NCI-H510A treated with DMSO at 0.1 percent for 48 hours (cell line): ENCODE results near the gene TMEM132C.

Experiments
- DNase-seq: peaks from one replicate; lab custom pipeline; 2025; lab: John Stamatoyannopoulos, UW

TMEM132C gene

DNA sequence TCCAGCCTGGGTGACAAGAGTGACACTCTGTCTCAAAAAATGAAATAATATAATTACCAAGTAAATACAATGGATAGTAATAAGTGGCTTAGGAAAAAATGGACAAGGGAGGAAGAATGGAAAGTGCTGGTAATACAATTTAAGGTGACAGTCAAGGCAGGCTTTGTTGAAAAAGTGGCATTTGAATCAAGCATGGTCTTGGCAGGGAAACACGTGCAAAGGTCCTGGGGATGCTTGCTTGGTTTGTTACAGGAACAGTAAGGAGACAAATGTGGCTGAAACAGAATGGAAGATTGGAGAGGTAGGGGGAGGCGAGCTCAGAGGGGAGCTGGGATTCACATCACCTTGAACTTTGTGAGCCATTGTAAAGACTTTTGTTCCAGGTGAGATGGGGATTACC, 153.2 kb downstream of the TMEM132C start:
- DNase-seq: no peak

DNA sequence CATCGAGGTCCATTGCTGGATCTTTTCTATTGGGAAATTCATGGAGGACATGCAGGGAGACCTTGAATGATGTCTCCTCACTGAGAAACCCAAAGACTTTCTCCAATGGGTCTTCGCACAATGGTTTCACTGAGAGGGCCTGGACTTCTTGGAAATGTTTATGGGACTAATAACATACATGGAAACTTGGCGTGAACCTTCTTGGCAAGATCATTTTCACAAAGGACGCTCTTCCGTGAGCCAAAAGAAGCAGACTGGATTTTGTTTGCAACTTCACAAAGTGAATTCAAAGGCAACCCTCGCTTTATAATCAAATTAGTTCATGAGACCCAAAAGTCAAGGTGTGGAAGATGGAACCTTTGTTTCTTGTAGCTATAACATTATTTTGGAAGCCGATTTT, 154.4 kb downstream of the TMEM132C start:
- DNase-seq: no peak

DNA sequence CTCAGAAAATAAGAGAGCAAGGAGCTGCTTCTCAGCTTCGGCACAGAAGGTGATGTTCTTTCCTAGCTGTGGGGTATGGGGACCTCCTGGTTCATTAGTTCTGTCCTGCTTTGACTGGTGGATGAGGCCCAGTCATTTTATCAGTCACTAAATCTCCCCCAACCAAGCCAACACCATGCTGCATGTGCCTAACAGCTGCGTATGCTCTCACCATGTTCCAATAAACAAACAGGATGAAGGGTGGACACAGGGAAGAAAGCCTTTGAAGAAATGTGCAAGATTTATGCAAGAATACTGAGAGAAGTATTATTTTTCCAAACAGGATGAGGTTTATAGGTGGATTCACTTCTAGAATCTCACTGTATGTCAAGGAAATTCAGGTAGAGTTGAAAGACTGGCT, 156.2 kb downstream of the TMEM132C start:
- DNase-seq: no peak

DNA sequence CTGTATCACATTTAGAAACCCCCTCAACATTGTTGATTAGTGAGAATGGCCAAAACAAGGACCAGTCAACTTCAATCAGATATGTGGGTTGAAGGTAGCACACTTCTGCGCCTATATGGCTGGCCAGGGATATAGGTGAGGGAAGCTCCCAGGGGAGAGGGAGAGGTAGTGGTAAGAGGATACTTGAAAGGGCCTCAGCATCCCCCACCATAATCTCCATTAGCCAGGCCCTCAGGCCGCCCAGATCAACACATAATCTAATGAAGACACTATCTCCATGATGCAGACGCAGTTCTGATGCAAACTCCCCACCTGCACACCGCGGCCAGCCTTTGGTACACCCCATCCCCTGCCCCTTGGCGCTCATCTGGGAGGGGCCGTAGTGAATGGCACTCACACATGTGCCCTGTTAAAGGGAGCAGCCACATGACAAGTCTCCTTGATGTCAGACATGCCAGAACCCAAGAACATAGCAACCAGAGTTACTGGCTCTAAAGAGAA, 158.0 kb downstream of the TMEM132C start:
- DNase-seq: no peak

DNA sequence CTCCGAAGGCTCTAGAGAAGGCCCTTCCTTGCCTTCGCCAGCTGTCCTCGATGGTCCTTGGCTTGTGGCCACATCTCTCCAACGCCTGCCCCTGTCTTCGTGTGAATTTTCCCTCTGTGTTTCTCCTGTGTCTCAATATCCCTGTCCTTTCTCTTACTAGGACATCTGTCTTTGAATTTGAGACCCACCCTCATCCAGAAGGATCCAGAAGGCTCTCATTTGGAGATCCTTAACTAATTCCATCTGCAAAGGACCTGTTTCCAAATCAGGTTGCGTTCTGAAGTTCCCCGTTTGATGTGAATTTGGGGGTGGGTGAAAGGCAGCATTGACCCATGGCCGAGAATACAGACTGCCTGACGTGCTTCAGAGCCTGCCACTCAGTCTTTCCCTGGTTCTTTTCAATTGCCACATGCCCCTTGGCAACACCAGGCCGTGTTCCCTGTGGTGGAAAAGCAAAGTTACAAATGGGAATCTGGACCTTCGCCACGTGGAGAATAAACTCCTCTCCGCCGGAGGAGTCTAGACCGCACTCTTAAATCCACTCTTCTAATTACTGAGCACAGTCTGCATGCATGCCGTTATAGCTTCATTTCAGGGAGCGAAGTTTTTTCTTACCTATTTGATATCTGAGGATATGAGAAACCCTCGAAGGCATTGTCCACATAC, 158.8 kb downstream of the TMEM132C start:
- no peak for DNase-seq

DNA sequence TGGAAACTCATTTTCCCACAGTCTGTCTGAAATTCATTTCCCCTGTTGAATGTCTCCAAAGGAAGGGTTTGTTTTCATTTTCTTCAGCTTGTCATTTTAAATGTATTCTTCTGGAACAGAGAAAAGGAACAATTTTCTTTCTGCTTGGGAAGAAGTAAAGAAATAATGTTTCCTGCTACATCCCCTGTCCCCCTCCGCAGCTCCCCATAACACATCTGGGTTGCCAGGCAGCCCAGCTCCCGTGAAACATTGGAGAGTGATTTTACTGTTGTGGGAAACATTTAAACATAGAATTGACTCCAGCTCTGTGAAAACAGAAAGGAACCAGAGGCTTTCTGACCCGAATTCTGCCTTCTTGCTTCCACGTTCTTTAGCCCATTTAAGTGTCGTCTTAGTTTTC, 159.5 kb downstream of the TMEM132C start:
- no peak for DNase-seq

DNA sequence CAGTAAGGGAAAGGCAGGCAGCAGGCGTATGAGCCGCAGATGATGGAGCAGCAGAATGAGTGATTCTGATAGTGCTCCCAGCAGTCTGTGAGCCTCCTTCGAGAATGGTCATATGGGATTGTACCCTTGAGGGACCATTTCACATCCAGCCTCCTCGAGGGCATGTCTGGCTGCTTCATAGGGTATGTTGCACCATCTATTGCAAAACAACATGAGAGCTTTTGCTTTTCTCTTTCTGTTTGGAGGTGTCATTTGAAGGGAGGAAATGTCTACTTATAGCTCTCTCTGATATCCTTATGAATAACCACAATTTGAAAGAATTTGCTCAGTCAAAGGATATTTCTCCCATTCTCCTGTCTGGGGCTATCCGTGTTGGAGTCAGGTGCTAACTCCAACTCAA, 172.8 kb downstream of the TMEM132C start:
- no peak for DNase-seq

DNA sequence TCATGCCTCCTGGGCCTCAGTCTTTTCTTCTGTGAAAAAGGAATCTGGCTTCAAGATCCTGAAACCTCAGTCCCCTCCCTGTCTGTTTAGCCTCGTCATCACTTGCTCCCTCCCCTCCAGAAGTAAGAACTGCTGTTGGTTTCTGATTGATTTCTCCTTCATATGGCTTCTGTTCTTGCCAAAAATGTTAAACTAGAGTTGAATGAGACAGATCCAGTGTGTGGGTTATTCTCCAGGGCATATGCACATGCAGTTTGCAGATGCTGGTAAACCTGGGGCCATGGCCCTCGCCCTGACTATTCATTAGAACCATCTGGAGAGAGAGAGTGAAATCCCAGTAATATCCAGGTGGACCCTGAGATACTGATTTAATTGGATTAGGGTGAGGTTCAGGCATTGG, 175.1 kb downstream of the TMEM132C start:
- no peak for DNase-seq

DNA sequence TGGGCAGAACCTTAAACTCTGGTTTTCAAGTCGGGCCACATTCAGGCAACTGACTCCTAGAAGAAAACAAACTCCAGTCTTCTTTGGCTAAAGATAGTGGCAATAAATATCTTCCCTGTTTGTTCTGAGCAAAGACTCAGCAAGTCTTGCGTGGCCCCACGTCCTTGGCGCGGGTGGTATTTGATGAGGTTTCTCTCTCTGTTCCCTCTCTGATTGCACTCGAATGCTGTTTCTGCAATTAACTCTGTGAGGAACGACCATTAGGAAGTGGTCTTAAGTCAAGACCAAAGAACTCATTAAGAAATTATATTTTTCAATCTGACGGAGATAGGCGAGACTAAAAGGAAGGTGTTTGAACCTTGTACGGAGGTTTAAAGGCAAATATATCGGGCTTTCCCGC, 177.6 kb downstream of the TMEM132C start:
- no peak for DNase-seq

DNA sequence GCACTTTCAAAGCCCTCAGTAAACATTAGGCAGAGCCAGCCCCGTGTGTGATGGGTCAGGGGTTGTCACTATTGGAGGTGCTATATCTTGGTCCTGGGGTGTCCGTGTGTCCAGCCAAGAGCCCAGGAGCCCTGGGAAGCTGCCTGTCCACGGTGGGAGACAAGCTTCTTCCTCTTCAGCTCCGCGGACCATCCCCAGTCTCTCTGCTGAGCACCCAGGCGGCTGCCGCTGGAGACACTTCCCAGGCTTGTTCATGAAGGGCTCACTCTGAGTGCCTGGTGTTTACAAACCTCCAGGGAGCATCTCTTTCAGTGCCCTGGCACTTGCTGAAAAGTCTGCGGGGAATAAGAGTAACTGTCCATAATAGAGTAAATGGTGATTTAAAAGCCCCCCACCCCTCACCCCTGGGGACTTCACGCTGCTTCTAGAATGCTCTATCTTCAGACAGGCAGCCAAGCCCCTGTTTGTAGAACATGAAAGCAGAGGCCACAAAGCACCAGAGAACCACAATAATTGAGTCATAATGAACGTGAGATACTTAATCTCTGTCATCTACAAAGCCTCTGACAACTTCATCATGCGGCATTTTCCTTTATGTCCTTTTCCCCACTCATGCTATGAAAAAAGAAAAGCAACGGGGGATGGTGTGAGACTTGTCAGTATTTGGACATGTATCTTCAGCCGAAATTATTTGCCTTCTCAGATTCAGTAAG, 178.6 kb downstream of the TMEM132C start:
- peak; percentile 92 for DNase-seq

DNA sequence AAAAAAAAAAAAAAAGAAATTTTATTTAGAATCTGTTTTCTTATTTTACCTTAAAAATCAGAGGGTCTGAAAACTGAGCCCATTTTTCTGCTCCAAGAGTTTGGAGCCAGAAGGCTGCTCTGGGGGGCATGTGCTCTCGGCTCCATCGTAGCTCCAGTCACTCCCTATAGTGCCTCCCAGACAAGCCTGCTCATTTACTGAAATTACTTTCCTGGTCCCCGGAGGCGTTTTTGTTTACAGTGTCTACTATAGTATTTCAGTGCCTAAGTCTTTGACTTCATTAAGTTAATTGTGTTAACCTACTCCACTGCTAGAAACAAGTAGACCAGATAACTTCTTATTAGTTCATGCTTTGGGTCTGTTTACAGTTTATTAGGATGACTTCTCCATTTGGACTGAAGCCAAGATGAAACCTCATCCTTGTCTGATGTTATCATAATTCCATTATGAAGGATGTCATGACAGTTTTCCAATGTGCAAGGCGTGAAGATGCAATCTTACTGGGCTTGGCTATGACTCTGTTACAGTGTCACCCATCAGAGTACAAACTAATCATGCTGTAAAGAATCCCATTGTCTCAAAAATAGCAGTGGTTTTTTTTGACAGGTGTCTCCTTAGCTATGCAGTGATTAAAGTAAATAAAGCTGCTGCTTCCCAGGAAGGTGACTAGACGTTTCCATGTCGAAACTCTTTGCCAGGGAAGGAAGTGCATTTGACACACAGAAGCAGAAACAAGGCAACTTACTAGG, 182.3 kb downstream of the TMEM132C start:
- peak; percentile 82 for DNase-seq

DNA sequence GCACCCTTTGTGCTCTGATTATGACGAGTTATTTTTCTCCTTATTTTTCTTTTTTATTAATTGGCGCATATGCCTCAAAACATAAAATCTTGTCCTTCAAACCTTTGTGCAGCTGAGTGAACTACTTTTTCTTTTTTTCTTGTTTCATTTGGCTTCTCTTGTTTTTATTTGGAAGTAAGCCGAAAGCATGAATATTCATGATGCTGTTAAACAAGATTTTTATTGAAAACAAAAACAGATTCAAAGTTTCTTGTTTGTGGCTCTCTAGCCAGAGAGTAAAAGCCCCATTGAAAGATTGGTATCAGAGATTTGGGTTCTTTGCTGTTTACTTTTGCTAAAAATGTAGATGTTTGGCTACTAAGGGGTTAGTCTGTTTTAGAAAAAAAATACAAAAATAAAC, 183.8 kb downstream of the TMEM132C start:
- no peak for DNase-seq

DNA sequence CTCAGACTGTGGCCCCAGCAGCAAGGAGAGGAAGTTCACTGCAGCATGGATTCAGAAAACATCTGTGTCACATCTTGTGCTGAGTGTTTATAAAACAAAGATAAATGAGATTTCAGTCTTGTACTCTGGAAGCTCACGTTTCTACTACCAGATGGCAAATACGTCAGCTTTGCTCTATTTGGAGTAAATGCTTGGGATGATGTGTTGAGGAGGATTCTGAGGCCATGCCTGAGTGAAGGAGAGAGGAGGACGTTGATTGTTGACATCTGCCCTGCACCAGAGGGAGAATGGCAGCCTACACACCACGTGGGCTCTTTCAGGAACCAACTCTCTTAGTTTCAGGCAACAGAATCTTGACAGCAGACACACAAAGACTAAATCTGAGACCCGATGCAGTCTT, 188.9 kb downstream of the TMEM132C start:
- peak; percentile 55 for DNase-seq

DNA sequence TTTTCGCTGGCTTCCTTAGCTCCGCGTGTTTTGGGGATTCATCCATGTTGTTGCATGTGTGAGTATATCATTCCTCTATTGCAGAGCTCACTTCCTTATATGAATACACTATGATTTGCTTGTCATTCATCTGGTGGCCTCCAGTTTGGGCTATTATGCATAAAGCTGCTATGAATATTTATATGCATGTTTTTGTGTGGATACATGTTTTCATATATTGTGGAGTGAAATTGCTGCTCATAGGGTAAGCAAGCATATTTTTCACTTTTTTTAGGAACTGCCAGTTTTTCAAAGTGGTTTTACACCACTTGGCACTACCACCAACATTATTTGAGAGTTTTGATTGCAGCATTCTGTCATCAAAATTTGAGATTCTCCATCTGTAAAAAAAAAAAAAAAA, 190.0 kb downstream of the TMEM132C start:
- no peak for DNase-seq

DNA sequence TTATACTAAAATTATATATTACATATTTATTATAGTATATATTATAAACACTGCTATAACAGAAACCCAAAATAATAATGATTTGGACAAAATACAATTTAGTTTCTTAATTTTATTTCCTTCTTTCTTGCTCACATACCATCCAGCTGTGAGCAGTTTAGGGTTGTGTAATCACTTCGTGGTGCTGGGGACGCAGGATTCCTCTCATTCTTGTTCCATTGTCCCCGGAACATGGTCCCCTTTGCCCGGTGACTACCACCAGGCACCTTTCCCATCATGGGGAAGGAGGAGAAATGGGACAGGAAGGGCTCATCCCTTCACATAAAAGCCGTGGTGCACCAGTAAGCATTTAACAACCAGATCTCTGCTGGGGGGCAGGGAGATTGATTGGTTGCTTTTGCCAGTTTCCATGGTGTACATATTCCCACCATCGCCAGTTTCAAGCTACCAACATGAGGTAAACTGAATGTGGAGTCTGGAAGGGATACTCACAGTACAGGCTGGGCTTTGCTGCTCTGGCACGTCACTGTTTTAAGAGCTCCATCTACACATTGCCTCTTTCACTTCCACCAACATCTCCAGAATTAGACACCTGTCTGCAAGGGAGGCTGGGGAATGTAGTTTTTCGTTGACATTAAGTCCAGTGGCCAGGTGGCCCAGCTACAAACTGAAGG, 191.5 kb downstream of the TMEM132C start:
- no peak for DNase-seq

DNA sequence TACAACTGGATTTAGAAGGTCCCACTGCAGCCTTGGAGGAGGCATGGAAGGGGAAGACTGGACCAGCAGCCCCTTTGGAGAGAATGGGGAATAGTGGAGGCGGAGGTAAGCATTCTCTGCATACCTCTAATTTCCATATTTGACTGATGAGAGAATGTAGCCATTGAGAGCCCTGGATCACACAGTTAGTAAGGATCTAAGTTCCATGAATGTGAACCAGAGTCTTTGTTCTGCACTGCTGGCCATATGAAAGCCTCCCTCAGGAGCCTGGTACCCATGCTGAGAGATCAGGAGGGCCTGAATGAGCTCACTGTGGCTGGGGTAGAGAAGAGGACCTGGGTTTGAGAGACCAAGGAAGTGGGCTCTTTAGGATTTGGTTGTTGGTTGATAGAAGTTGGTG, 192.1 kb downstream of the TMEM132C start:
- DNase-seq: no peak

DNA sequence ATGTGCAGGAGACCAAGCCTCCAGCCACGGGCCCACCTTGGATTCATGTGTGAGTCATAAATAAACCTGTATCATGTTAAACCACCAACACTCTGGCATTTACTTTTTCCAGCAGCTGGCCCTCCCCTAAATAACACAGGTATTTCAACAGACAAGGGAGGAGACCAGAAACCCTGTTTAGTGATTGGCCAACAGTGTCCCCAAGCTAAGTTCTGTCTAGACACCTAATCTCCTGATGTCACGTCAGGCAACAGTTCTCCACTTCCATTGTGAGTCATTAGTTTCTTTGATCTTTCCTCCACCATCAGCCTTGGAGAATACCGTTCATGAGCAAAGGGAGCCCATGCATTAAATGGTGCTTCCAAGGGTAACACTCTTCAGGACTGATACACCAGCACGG, 196.9 kb downstream of the TMEM132C start:
- no peak for DNase-seq

DNA sequence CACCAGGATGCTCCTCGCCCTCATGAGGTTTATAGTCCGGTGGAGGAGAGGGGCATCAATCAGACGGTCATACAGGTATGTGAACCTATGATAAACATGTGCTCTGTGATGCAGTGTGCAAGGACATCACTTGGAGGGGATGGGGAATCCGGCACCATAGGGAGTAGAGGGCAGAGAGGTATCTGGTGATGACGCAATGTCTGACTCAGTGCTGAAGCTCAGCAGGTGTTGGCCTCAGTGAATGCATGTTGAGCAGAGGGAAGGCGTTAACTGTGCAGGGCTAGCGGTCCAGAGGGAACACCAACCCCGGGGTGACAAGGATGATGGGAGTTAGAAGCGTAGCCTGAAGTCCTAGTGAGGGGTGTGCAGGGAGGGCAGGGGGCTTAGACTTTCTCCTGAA, 200.9 kb downstream of the TMEM132C start:
- DNase-seq: no peak

DNA sequence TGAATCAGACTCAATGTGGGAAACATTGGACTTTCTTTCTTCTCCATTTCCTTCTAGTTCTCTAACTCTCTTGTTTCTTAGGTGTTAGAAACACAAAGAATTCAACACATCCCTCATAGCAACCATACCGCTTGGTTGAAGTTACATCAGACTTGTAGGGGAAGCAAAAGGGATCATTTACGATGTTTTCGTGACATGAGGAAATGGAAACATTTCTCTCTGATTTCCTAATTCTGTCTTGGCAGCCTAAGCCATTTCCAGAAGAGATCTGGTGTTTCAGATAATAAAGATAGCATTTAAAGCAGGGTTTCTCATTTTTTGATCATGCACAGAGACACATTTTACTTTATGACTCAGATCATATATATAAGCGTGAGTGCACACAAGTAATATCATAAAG, 202.0 kb downstream of the TMEM132C start:
- no peak for DNase-seq

DNA sequence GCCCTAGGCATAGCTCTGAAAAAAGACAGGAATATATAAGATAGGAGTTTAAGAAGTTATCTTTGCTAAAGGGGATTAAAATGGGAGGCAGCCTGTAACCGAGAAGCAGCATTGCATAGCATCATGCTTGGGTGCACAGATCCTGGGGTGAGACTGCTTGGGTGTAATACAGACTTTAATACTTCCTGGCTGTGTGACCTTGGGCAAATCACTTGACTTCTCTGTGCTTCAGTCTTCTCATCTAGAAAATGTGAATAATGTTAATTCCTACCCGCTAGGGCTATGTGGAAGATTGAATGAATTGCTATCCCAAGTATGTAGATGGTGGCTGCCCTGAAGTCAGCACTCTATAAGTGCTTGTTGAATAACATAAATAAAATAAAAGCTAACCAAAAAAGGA, 204.5 kb downstream of the TMEM132C start:
- DNase-seq: no peak

DNA sequence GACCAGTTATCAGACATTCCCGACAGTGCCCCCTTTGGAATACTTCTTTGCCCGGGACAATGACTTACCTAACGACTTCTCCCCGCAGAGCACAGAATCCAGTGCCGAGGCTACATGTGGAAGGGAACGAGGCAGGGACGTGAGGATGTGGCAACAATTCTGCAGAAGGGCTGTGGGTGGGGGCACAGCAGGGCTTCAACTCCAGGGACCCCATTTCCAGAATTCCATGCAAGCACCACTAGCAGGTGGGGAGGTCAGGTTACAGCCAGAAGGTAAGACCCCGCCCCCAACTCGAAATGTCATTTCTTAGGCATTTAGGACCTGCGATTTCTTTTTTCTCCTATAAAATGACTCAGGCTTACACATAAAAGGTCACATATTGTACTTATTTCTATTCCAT, 207.9 kb downstream of the TMEM132C start:
- no peak for DNase-seq

DNA sequence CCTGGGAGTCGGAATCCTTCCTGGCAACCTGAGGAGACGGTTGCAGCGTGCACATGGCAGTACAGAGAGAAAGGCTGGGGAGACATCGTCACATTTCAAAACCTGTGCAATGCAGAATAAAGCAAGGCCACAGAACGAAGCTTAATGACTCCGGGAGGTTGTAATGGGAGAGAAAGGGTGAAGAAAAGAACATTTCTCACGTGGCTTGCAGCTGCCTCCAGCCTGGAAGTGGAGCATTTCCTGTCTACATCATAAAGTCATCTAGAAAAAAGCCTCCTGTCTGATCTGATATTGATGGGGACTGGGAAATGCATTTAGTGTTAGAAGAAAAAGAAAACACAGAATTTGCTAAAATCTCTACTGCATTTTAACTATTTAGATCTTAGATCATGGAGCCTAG, 209.3 kb downstream of the TMEM132C start:
- DNase-seq: peak; percentile 33
